NCI-H2107 (cell line): ENCODE data around the gene CPPED1.
"Not testable (repeated sequence)": the region's sequence is repeated elsewhere in the genome, so short reads cannot be mapped to it uniquely, and the experiment has no call there.

ENCODE experiments used
- DNase-seq: peaks from one replicate; lab custom pipeline; 2025; lab: John Stamatoyannopoulos, UW

The CPPED1 gene, protein sequence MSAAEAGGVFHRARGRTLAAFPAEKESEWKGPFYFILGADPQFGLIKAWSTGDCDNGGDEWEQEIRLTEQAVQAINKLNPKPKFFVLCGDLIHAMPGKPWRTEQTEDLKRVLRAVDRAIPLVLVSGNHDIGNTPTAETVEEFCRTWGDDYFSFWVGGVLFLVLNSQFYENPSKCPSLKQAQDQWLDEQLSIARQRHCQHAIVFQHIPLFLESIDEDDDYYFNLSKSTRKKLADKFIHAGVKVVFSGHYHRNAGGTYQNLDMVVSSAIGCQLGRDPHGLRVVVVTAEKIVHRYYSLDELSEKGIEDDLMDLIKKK

DNA sequence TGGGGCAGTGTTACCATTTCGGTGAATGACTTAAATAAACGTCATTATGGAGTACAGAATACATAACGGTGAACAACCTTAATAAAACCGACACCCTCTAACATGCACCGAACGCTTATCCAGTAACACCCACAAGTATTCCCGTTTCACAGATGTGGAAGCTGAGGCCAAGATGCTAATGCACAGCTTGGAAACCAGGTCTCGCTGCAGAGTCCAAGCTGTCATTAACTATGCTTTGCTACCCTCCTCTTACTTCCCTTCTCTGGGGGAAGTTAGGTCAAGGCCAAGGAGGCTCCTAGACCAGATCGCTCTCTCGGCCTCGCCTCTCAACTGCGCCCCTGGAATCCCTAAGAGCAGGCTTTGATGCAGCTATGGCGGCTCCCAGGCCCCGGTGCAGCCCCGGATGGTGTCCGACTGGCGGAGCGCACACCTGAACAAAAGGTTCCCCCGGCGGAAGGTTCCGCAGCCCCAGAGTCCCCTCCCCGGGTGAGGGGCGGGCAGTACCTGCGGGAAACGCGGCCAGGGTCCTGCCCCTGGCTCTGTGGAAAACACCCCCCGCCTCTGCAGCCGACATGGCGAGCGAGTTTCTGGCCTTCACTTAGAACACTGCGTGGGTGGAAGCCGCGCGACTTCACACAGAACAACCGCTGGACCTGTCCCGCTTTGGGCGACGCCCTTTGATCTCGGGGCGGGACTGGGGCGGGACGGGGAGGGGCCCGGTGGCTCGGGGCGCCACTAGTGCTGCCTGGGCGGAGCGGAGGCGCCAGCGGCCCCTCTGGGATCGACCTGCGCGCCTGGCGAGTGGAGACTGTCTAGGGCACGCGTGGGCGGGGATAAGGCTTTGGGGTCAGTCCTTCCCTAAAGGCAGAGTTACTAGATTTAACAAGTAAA, at the start of gene CPPED1:
Gene CPPED1, minus strand, starts transcription at position 685 of the 891 bp plus-strand sequence. Its CDS starts 111 bp downstream, at position 574.
- peak; percentile 79 for DNase-seq

DNA sequence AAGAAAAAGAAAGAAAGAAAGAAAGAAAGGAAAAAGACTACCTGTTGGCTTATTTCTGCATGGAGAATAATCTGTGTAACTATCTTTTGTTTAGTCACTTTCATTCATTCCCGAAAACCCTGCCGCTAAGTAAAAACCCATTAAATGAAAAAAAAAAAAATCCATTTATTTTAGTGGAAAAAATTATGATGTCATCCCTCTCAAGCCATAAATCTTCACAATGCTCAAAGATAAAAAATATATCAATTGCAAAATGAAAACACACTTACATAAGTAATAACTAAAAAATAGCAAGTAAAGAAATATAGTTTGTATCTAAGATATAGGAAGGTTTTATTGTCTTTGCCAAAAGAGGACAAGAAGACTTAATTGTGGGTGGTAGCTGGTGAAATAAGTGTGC, 46.5 kb upstream of the CPPED1 start:
- no peak for DNase-seq

DNA sequence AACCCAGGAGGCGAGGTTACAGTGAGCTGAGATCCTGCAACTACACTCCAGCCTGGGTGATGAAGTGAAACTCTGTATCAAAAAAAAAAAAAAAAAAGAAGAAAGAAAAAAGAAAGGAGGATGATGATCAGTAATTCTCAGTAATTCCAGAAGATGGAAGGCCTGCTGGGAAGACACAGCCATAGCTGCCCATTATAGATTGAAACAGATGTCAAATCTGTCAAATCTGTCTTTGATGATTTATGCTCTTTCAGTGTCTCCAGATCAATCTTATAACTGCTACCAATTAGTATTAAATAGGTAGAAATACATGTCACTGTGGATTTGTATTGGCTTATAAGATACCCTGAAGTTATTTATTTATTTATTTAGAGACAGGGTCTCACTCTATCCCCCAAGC, 42.9 kb upstream of the CPPED1 start:
- no peak for DNase-seq

DNA sequence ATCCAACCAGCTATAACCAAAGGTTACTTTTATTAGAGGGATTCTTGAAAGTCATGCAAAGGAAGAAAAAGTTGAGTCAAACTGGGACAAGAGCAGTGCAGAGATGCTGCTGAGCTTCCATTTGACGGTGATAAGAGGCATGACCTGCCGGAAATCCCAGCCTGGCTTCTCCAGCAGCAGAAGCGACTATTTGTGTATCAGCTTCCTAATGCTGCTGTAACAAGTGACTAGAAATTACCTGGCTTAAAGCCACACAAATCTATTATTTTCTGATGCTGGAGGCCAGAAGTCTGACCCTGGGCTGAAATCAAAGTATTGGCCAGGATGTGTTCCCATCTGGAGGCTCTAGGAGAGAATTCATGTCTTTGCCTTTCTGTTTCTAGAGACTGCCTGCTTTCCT, 41.6 kb upstream of the CPPED1 start:
- DNase-seq, result no peak

DNA sequence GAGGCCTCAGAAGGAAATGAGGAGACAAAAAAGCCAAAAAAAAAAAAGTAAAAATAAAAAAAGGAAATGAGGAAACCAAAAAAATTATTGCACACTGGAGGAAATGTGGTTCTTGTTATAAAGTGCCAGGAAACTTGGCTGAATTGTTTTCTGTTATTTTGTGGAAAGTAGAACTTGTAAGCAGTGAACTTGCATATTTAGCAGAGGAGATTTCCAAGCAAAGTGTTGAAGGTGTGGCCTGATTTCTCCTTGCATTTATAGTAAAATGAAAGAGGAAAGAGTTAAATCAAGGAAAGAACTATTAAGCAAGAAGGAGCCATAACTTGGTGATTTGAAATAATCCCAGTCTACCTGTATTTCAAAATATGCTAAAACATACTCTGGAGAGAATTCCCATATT, 34.1 kb upstream of the CPPED1 start:
- DNase-seq, result no peak

DNA sequence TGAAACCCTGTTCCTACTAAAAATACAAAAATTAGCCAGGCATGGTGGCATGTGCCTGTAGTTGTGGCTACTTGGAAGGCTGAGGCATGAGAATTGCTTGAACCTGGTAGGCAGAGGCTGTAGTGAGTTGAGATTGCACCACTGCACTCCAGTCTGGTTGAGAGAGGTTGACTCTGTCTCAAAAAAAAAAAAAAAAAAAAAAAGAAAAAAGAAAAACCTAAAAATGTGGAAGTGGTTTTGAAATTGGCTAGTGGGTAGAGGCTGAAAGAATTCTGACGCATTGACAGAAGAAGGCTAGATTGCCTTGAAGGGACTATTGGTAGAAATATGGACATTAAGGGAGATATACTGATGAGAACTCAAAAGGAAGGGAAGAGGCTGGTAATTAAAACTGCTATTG, 33.6 kb upstream of the CPPED1 start:
- no peak for DNase-seq

DNA sequence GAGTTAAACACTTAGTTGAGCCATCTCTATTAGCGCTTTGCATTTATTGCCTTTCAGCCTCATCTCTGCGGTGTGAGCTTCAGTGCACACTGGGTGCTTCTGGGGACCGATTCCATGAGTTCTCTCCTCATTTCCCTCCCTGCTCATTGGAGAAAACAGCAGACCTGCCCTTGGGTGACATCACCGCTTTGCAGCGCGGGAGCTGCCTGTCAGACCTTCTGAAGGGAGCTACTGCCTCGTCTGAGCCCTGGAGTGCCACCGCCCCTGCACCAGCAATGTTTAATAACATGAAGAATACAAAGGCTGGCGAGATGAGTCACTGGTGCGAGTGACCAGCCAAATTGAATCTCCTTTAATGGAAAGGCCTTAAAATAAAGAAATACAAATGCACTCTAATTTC, 30.2 kb upstream of the CPPED1 start:
- DNase-seq, result no peak

DNA sequence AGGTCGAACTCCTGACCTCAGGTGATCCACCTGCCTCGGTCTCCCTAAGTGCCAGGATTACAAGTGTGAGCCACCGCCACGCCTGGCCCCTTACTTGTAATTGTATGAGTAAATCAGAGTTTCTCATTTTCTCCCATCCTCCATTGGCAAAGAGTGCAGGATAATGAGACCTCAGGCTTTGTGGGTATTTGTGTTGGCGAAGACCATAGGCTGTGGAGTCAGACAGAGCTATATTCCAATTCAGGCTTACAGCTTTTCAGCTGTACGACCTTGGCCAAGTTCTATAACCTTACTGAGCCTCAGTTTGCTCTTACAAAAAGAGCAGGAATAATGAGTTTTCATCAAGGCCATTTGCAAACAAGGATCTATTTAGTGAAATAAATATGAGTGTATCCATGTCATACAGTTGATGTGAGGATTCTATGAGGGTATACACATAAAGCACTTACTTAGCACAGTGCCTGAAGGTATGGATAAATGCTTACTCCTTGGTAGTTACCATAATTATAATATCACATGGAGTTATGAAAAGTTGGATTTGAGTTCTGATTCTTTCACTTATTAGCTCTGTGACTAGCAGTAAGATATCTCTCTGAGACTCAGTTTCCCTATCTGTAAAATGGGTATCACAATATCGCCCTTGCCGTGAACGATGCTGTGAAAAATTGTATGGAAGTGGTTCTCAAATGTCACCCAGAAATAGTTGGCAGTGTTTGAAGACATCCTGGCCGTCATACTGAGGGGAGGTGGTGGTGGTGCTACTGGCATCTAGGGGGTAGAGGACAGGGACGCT, 25.6 kb upstream of the CPPED1 start:
- no peak for DNase-seq

DNA sequence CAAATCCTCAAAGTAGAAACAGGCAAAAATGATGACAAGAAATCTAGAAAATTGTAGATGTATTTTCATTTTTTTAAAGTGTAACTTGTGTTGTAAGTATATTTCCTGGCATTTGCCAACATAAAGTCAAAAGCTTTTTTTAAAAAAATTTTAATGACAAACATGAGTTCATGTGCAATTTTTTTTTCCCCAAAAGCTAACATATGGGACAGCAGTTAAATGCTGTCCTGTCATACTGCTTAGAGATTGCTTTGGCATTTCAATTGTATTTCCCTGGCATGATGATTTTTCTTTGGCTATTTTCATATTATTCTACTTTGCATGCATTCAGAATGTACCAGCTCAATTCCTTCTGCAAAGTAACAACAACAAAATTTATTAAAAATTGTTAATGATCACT, 24.5 kb upstream of the CPPED1 start:
- no peak for DNase-seq

DNA sequence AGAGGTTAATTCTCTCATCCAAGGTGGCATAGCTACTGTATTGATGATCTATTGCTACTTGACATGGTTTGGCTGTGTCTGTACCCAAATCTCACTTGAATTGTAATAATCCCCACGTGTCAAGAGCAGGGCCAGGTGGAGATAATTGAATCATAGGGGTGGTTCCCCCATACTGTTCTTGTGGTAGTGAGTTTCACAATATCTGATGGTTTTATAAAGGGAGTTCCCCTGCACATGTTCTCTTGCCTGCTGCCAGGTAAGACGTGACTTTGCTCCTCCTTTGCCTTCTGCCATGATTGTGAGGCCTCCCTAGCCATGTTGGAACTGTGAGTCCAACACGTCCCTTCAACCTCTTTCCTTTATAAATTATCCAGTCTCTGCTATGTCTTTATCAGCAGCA, 22.9 kb upstream of the CPPED1 start:
- no peak for DNase-seq

DNA sequence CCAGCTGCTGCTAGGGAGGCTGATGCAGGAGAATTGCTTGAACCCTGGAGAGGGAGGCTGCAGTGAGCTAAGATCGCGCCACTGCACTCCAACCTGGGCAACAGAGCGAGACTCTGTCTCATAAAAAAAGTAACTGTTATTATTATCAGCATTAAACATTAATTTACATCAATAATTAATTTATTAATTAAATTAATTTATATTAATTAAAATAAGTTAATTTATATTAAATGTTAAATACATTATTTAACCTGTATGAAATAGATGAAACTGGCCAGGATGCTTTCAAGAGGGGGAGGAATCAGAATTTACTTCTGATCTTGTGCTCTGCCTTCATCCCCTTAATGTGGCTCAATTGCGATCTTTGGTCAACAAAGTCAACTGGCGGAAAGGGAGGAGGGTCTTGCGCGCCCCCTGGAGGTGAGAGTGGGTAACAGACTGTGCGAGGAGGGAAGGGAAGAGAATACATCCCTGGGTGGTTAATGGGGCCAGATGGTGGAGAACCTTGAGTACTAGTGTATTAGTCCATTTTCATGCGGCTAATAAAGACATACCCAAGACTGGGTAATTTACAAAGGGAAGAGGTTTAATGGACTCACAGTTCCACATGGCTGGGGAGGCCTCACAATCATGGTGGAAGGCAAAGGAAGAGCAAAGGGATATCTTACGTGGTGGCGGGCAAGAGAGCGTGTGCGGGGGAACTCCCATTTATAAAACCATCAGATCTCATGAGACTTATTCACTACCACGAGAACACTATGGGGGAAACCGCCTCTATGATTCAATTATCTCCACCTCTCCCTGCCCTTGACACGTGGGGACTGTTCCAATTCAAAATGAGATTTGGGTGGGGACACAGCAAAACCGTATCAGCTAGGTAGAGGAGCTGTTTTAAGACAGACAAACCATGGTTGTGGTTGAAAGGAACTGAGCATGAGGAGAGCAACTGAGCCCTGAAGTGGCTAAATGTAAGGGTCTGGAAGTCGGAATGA, 15.7 kb upstream of the CPPED1 start:
- DNase-seq, result no peak

DNA sequence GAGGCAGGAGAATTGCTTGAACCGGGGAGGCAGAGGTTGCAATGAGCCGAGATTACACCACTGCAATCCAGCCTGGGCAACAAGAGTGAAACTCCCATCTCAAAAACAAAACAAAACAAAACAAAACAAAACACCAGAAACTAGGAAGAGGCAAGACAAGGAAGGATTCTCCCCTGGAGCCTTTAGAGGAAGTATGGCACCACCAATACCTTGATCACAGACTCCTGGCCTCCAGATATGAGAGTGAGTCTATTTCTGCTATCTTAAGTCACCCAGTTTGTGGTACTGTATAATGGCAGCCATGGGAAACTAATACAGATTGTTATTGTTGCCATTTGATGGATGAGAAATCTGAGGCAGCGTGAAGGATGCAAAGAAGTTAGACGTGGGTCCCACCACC, 14.6 kb upstream of the CPPED1 start:
- no peak for DNase-seq

DNA sequence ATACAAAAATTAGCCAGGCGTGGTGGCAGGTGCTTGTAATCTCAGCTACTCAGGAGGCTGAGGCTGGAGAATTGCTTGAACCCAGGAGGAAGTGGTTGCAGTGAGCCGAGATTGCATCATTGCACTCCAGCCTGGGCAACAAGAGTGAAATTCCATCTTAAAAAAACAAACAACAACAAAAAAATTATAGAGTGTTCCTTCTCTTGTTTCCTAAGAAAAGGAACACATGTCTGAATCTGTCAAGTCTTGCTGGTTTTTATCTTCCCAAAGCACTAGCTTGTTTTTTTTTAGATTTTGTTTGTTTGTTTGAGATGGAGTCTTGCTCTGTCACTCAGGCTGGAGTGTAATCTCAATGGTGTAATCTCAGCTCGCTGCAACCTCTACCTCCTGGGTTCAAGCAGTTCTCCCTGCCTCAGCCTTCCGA, 13.1 kb upstream of the CPPED1 start:
- not testable (repeated sequence) for DNase-seq

DNA sequence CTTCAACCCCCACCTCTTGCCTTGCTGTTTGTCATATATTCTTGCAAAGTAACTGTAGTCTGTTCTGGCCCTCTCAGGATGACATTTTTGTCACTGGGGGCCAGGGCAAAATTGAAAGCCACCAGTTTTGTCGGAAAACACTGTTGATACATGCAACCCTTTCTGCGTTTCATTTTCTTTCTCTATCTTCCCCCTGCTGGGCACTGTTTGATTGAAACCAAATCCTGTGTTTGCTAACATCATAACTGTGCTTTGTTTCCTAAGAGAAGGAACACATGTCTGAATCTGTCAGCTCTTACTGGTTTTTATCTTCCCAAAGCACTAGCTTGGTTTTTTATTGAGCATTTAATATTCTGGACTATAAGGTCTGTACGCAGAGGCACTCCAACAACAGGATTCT, 11.7 kb upstream of the CPPED1 start:
- DNase-seq, result no peak

DNA sequence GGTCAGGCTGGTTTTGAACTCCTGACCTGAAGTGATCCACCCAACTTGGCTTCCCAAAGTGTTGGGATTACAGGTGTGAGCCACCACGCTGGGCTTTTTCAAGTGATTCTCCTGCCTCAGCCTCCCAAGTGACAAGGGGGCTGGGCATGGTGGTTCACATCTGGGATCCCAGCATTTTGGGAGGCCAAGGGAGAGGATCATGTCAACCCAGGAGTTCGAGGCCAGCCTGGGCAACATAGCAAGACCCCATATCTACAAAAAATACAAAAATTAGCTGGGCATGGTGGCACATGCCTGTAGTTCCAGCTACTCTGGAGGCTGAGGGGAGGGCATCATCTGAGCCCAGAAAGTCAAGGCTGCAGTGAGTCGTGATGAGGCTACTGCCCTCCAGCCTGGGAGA, 10.0 kb upstream of the CPPED1 start:
- DNase-seq, result not testable (repeated sequence)

DNA sequence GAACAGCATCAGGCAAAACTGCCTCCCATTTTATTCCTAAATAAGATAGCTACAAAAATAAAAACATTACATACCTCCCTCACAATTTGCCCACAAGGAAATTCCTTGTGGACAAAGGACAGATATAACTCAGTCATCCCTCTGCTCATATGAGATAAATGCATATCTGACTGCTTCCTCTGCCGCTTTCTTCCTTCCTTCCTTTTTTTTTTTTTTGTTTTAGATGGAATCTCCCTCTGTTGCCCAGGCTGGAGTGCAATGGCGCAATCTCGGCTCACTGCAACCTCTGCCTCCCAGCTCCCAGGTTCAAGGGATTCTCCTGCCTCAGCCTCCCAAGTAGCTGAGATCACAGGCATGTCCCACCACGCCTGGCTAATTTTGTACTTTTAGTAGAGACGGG, 9.6 kb upstream of the CPPED1 start:
- not testable (repeated sequence) for DNase-seq

DNA sequence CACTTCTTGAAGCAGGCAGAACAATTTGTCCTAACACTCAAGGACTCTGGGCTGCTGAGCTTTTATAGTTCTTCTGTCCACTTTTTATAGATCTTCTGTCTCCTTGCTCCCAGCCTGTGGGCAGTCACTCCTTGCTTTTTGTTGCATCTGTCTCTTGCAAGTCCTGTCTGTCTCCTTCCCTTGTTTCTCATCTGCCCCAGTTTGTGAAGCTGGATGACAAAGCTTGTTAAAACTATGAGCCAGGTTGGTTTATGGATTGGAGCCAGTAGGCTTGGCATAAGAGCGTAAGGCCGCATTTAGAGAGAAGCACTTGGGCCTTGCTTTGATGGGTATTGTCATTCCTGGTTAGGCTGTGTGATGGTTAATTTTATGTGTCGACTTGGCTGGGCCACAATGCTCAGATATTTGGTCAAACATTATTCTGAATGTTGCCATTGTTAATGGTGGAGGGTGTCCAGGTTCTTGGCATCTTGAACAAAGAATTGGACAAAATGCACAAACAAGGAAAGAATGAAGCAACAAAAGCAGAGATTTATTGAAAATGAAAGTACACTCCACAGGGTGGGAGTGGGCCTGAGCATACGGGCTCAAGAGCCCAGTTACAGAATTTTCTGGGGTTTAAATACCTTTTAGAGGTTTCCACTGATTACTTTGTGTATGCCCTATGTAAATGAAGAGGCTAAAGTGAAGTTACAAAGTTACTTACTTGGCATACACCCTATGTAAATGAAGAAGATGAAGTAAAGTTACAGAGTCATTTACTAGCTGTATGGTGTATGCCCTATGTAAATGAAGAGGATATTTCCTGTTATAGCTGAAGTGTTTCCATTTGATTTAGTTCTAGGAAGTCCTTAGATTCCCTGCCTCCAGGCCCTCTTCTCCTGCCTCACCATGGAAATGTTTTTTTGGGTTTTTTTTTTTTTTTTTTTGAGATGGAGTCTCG, 8.0 kb upstream of the CPPED1 start:
- DNase-seq, result no peak

DNA sequence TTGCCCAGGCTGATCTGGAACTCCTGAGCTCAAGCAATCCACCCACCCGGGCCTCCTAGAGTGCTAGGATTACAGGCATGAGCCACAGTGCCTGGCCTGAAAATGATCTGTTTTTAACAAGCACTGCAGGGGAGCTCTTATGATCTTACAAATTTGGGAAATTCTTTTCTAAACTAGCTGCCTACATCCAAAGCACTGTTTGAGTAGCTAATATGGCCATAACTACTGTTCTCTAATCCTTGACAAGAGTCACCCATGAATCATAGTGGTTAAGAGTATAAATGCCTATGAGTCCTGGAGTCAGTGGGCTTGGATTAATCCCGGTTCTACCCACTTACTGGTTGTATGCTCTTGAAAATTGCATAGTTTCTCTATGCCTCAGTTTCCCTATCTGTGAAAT, 1.4 kb upstream of the CPPED1 start:
- no peak for DNase-seq

DNA sequence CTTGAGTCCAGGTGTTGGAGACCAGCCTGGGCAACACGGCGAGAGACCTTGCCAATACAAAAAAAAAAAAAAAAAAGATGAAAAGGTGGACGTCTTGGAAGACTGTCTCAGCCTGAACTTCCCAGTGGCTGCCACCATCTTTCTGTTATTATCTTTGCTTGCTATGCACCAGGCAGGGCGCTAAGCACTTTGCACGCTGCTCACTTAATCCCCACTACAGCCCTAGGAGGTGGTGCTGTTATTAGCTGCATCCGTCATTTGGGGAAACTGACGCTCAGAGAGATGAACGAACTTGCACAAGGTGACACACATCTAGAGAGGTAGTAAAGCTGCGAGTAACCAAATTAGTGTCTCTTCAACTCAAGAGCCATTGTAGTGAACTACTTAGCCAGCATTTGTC, 708 bp upstream of the CPPED1 start:
- no peak for DNase-seq

DNA sequence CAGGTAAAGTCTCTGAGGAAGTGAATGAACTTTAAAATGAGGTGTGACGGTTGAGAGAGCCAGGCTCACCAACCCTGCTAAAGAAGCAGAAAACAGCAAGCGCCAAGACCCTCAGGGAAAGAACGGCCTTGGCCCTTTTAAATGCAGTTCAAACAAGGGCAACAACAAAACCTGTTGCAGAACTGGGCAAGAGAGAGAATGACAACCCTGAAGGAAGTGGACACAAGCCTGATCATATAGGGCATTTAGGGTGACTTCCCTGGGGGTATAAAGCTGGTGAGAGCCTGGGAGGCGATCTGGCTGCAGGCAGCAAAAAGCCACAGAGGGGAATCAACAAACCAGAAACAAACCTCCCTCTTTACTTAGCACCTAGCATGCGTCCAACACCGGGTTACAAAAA, 1.0 kb downstream of the CPPED1 start:
- no peak for DNase-seq
